ENCODE results near the gene RCBTB2.
A peak's percentile ranks its signal among the peaks of the same experiment; 100 is the strongest.

- TF ChIP-seq EZH2phosphoT487 (IDR thresholded peaks at IDR 0.05) = no peak
- peak; percentile 3 for TF ChIP-seq CTCF (IDR thresholded peaks at IDR 0.05)
- no peak for TF ChIP-seq EZH2 (IDR thresholded peaks at IDR 0.05)
Measured at GRCh38 chr13:48504606-48505005, 28.3 kb downstream of the RCBTB2 start.

Measured in neural progenitor cell (in vitro differentiated cells).